Esophagus muscularis mucosa (tissue), 4 donors: ENCODE measurements around the gene SULF2. TPM values are rescaled to one million over a fixed set of nuclear protein-coding genes. Genes with fewer than 3 reads are reported as not detected.

Source experiments
- DNase-seq: peaks from one replicate; pipeline ENCODE4 v3.0.0-alpha.2; 2017; ENCODE audit errors: extremely low spot score
- H3K27ac ChIP-seq, 4 donors: fragments of 200-600 bp; sonication (generic); replicated peaks in 1 of 4; 1 replicate in 3 of 4; 2 replicates in 1 of 4; pipeline ENCODE4 v1.5.1; 2016 to 2019; ENCODE audit warnings: mild to moderate bottlenecking in 1 of 4
- H3K27me3 ChIP-seq, 4 donors: fragments of 200-600 bp; sonication (generic); one replicate each; pipeline versions ENCODE4 v1.5.1 to v1.6.0; 2016 to 2019
- H3K36me3 ChIP-seq, 4 donors: fragments of 200-600 bp; sonication (generic); one replicate each; pipeline ENCODE4 v1.5.1; 2016 to 2019
- H3K4me1 ChIP-seq, 4 donors: fragments of 200-600 bp; sonication (generic); one replicate each; pipeline ENCODE4 v1.5.1; 2016 to 2019
- H3K4me3 ChIP-seq, 4 donors: fragments of 200-600 bp; sonication (generic); 1 replicate in 2 of 4; 2 replicates in 2 of 4; pipeline ENCODE4 v1.5.1; 2016 to 2019; ENCODE audit warnings: mild to moderate bottlenecking in 4 of 4, moderate library complexity in 1 of 4
- H3K9me3 ChIP-seq, 4 donors: fragments of 200-600 bp; sonication (generic); 1 replicate in 3 of 4; 2 replicates in 1 of 4; pipeline ENCODE4 v1.5.1; 2016 to 2019
- EP300 ChIP-seq: sonication (generic); formaldehyde crosslinking; IDR thresholded peaks from one replicate; pipeline ENCODE4 v1.6.1; 2017; ENCODE audit warnings: antibody characterized with exemption
- POLR2A ChIP-seq: fragments of 450-650 bp; IDR thresholded peaks from one replicate; pipeline ENCODE4 v1.6.1; 2017; ENCODE audit warnings: antibody characterized with exemption, moderate library complexity, mild to moderate bottlenecking, low read depth
- POLR2AphosphoS5 ChIP-seq, 2 donors: sonication (generic); formaldehyde crosslinking; IDR thresholded peaks; one replicate each; pipeline ENCODE4 v1.6.1; 2017; ENCODE audit warnings: antibody characterized with exemption in 2 of 2
- WGBS: methylation state at CpG from one replicate; pipeline ENCODE4 v1.1.5; 2018; 5-methylcytosine and 5-hydroxymethylcytosine counted together
- intact Hi-C: fragments of 100-400 bp; cut with DNase I; formaldehyde crosslinking; loops from one replicate; pipeline ENCODE4 v1.15.1; 2023
- total RNA-seq, 4 donors: library from RNA; depleted of rRNA; stranded (reverse); fragments of >200 nt; gene quantifications; one replicate each; pipeline versions ENCODE4 v1.1.0 to v1.2.1, GENCODE V29; 2016
- TF ChIP-seq, protein P1 (sequence below), 3 experiments: fragments of 200-600 bp in 2 of 3; fragments of 450-650 bp in 1 of 3; sonication (generic) in 2 of 3; IDR thresholded peaks; one replicate each; pipeline ENCODE4 v1.5.1; 2017 to 2019; ENCODE audit warnings: antibody characterized with exemption in 3 of 3, mild to moderate bottlenecking in 2 of 3, moderate library complexity in 1 of 3

The SULF2 gene
- total RNA-seq, 4 donors from 2014 or later: 78.7 to 243 (median 138) TPM

DNA sequence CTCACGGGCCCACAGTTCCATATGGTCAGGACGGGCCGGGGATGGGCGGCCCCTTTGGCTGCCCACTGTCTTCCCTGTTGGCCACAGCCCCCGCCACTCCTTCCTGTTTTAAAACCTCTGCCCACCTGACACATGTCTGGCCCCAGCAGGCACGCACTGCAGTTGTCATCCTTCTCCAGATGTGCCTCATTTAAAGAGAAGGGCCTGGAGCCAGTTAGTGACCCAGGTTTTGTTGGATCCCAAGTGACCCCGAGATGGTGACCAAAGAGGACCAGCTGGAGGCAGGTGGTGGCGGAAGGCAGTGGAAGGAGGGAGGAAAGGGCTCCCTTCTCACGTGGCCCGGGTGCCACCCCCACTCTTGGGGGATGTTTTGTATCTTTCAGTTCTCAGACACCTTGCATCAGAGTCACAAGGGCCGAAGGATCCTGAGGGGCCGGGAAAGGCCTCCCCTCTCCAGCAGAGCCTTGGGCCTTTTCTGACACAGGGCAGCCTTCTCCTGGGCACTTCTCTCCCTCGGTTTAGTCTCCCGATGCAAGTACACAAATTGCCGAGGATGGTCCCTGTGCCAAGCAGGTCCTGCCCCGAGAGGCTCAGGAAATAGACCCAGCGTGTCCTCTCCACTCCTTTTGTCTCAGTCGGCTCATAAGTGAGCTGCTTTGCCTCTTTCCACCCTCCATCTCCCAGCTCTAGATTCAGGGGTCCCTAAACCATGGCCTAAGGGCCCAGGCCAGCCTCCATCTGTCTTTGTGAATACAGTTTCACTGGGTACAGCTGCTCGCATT is 117.6 kb downstream of the SULF2 start:
- H3K27ac ChIP-seq: no peak overlapping the region
- H3K36me3 ChIP-seq: peaks cover 1 to 84% (median 46%) of the 10 kb centered on the region in 4 donors
- H3K4me3 ChIP-seq: no peak overlapping the region
- DNase-seq: no peak
- H3K9me3 ChIP-seq: no peaks in the 10 kb centered on the region
- intact Hi-C loops: loop anchor here (10.0 kb wide), 1 partner anchor 1247 kb away; no protein-coding TSS in a partner anchor
- H3K4me1 ChIP-seq: peaks cover 5 to 21% (median 14%) of the 10 kb centered on the region in 4 donors
- H3K27me3 ChIP-seq: no peaks in the 10 kb centered on the region
- 76% methylated on average over 19 of the region's 19 CpGs for WGBS
- TF ChIP-seq, protein P1, sequence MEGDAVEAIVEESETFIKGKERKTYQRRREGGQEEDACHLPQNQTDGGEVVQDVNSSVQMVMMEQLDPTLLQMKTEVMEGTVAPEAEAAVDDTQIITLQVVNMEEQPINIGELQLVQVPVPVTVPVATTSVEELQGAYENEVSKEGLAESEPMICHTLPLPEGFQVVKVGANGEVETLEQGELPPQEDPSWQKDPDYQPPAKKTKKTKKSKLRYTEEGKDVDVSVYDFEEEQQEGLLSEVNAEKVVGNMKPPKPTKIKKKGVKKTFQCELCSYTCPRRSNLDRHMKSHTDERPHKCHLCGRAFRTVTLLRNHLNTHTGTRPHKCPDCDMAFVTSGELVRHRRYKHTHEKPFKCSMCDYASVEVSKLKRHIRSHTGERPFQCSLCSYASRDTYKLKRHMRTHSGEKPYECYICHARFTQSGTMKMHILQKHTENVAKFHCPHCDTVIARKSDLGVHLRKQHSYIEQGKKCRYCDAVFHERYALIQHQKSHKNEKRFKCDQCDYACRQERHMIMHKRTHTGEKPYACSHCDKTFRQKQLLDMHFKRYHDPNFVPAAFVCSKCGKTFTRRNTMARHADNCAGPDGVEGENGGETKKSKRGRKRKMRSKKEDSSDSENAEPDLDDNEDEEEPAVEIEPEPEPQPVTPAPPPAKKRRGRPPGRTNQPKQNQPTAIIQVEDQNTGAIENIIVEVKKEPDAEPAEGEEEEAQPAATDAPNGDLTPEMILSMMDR (IDR thresholded peaks at IDR 0.05): no peak
- no peak for TF ChIP-seq EP300
- TF ChIP-seq POLR2A: no peak
- TF ChIP-seq POLR2AphosphoS5 (IDR thresholded peaks at IDR 0.05): no peak

DNA sequence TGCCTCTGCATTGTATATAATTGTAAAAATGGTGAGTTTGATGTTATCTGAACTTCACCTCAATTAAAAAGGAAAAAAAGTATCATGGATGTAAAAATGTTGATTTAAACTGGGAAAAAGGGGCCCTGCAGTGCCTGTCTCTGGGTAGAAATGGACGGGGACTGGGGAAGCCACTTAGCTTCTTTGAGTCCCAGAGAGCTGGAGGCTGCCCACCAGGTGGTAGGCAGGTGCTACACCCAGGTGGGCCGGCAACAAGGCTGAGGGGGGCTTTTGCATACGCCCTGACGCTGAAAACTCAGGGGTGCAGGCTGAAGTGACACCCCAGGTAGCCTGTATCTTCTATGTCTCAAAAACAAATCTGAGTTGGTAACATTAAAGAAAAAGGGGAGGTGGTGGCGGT is 118.2 kb downstream of the SULF2 start:
- TF ChIP-seq POLR2AphosphoS5 (IDR thresholded peaks at IDR 0.05) (no peak), EP300 (no peak), POLR2A (no peak)
- TF ChIP-seq, protein P1 (IDR thresholded peaks at IDR 0.05): no peak
- Histone ChIP-seq H3K27me3 (no peaks in the 10 kb centered on the region), H3K4me3 (no peak overlapping the region), H3K36me3 (peaks cover 7 to 84% (median 49%) of the 10 kb centered on the region in 4 donors), H3K4me1 (peaks cover 5 to 21% (median 14%) of the 10 kb centered on the region in 4 donors), H3K9me3 (no peaks in the 10 kb centered on the region), H3K27ac (no peak overlapping the region)
- 94% methylated on average over 5 of the region's 5 CpGs for WGBS
- intact Hi-C loops: loop anchor here (10.0 kb wide), 1 partner anchor 1248 kb away; no protein-coding TSS in a partner anchor
- DNase-seq: no peak

DNA sequence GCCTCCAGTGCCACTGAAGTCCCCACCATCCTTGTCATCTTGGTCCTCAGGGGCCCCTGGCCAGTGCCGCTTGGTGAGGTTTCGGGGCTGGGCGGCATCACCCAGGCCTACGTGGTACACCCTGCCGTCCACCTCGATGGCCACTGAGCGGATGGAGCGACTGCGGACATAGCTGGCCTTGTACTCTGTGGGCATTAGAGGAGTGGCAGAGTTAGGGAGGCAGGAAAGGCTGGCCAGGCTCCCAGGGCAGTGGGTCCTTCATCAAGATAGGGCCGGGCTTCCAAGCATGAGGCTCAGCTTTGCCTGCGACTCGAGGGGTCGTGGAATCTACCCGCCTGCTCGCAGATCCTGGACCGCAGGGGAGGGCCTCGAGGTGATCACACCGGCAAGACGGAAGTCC is 119.0 kb downstream of the SULF2 start:
- H3K4me3 ChIP-seq: no peak overlapping the region
- TF ChIP-seq, protein P1 (IDR thresholded peaks at IDR 0.05): no peak
- no peak for TF ChIP-seq POLR2AphosphoS5 (IDR thresholded peaks at IDR 0.05)
- no peak for TF ChIP-seq POLR2A
- TF ChIP-seq EP300: no peak
- no peaks in the 10 kb centered on the region for H3K9me3 ChIP-seq
- 95% methylated on average over 19 of the region's 19 CpGs for WGBS
- H3K4me1 ChIP-seq: peaks cover 5 to 21% (median 14%) of the 10 kb centered on the region in 4 donors
- peaks cover 14 to 84% (median 53%) of the 10 kb centered on the region in 4 donors for H3K36me3 ChIP-seq
- no peaks in the 10 kb centered on the region for H3K27me3 ChIP-seq
- intact Hi-C loops: loop anchor here (10.0 kb wide), 1 partner anchor 1248 kb away; no protein-coding TSS in a partner anchor
- H3K27ac ChIP-seq: no peak overlapping the region
- DNase-seq: no peak

DNA sequence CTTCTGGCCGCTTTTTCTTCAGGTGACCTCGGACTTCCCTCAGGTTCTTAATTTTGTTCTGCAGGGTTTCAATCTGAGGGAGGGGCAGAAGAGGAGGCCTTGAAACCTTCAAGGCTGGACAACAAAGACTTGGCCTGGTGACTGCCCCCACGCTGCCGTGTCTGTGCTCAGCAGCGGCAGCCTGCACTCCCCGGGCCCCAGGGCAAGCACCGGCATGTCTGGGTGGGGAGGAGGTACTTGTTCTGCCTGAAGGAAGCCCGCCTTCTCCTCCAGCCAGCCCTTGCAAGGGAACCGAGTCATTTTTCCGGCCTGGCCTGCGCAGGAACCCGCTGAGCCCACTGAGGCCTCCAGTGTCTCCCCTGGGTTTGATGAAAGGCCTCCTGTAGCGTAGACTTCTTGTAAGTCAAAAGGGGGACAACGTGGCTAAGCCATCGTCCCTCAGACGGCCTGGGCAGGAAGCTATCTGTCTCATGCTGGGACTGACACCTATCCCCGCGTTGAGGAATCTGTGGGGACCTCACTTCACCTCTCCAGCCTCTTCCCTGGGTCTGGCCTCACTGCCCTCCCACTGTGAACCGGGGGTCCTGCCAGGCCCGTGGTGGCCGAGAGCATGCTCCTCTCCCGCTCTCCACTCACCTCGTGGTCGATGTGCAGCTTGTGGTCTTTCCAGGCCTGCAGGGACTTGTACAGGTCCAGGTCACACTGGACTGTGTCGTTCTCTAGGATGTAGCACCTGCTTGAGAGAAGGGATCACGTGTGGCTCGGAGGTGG is 119.9 kb downstream of the SULF2 start:
- no peak overlapping the region for H3K4me3 ChIP-seq
- 87% methylated on average over 23 of the region's 27 CpGs for WGBS
- no peaks in the 10 kb centered on the region for H3K9me3 ChIP-seq
- no peaks in the 10 kb centered on the region for H3K27me3 ChIP-seq
- H3K36me3 ChIP-seq: peaks cover 17 to 87% (median 56%) of the 10 kb centered on the region in 4 donors
- no peak for DNase-seq
- TF ChIP-seq POLR2A: no peak
- TF ChIP-seq, protein P1 (IDR thresholded peaks at IDR 0.05): no peak
- TF ChIP-seq POLR2AphosphoS5 (IDR thresholded peaks at IDR 0.05): no peak
- no peak for TF ChIP-seq EP300
- intact Hi-C loops: loop anchor here (2.0 to 10.0 kb wide), 2 partner anchors 955 to 1249 kb away; no protein-coding TSS in a partner anchor
- no peak overlapping the region for H3K27ac ChIP-seq
- H3K4me1 ChIP-seq: peaks cover 10 to 28% (median 17%) of the 10 kb centered on the region in 4 donors
